Osteoblast (primary cell): ENCODE results near the gene CA5A. TPM values are rescaled to one million over a fixed set of nuclear protein-coding genes. Genes with fewer than 3 reads are reported as not detected.

Source experiments
- DNase-seq: peaks from one replicate; pipeline ENCODE4 v3.0.0; 2011; ENCODE audit warnings: low spot score, mixed read lengths; ENCODE audit not compliant: insufficient read length; ENCODE audit errors: missing footprints
- H2AFZ ChIP-seq: 2 replicates; pipeline ENCODE4 v1.6.0; 2011; ENCODE audit warnings: mild to moderate bottlenecking, low read length
- H3K27ac ChIP-seq: 2 replicates; pipeline ENCODE4 v1.5.1; 2011; ENCODE audit warnings: mild to moderate bottlenecking, low read depth, low read length, moderate library complexity
- H3K27me3 ChIP-seq: 2 replicates; pipeline ENCODE4 v1.6.0; 2012; ENCODE audit warnings: mild to moderate bottlenecking, control low read depth, inconsistent platforms, low read length, moderate library complexity; ENCODE audit not compliant: insufficient read depth
- H3K36me3 ChIP-seq: 2 replicates; pipeline ENCODE4 v1.5.1; 2011; ENCODE audit warnings: mild to moderate bottlenecking, low read length, control low read depth, moderate library complexity; ENCODE audit not compliant: insufficient read depth
- H3K4me1 ChIP-seq: 2 replicates; pipeline ENCODE4 v1.5.1; 2011; ENCODE audit warnings: mild to moderate bottlenecking, low read length, control low read depth, moderate library complexity; ENCODE audit not compliant: insufficient read depth
- H3K4me2 ChIP-seq: 2 replicates; pipeline ENCODE4 v1.6.0; 2011; ENCODE audit warnings: mild to moderate bottlenecking, low read length; ENCODE audit not compliant: insufficient read depth
- H3K4me3 ChIP-seq: fragments of 200-600 bp; sonication (generic); 3 replicates; pipeline ENCODE4 v1.5.1; 2012; ENCODE audit warnings: mild to moderate bottlenecking, low read length, inconsistent platforms; ENCODE audit not compliant: insufficient read depth
- H3K79me2 ChIP-seq: 2 replicates; pipeline ENCODE4 v1.6.0; 2012; ENCODE audit warnings: mild to moderate bottlenecking, low read length, control low read depth, inconsistent platforms; ENCODE audit not compliant: insufficient read depth
- H3K9me3 ChIP-seq: 2 replicates; pipeline ENCODE4 v1.5.1; 2011; ENCODE audit warnings: low read depth, low read length, control low read depth
- H4K20me1 ChIP-seq: 2 replicates; pipeline ENCODE4 v1.6.0; 2012; ENCODE audit warnings: mild to moderate bottlenecking, low read length, control low read depth; ENCODE audit not compliant: insufficient read depth
- CTCF ChIP-seq: IDR thresholded peaks from 2 replicates; pipeline ENCODE4 v1.5.1; 2011; ENCODE audit warnings: mild to moderate bottlenecking, low read depth, low read length, moderate library complexity; ENCODE audit errors: extremely low read depth
- total RNA-seq: library from RNA; depleted of rRNA; stranded (reverse); fragments of >200 nt; gene quantifications from 2 replicates; pipeline ENCODE4 v1.2.3, GENCODE V29; 2012

Gene CA5A
- total RNA-seq, 1 donor: not detected

- H3K27ac ChIP-seq: peak overlapping the region; percentile 58
- H3K4me1 ChIP-seq: peaks cover 12% of the 10 kb centered on the region
- no peak for TF ChIP-seq CTCF
- peaks cover 62% of the 10 kb centered on the region for H3K79me2 ChIP-seq
- no peak overlapping the region for H2AFZ ChIP-seq
- peaks cover 76% of the 10 kb centered on the region for H3K36me3 ChIP-seq
- H3K9me3 ChIP-seq: no peaks in the 10 kb centered on the region
- H4K20me1 ChIP-seq: peaks cover 49% of the 10 kb centered on the region
- no peaks in the 10 kb centered on the region for H3K27me3 ChIP-seq
- DNase-seq: no peak
- H3K4me3 ChIP-seq: no peak overlapping the region
- H3K4me2 ChIP-seq: no peak overlapping the region
Observed at GRCh38 chr16:87841340-87842208, 94.8 kb downstream of the CA5A start.

GRCh38 chr16:87840271-87840978 is 95.9 kb downstream of the CA5A start:
- Histone ChIP-seq H4K20me1 (peaks cover 43% of the 10 kb centered on the region), H2AFZ (no peak overlapping the region), H3K79me2 (peaks cover 51% of the 10 kb centered on the region), H3K27ac (peak overlapping the region; percentile 58), H3K36me3 (peaks cover 75% of the 10 kb centered on the region), H3K27me3 (no peaks in the 10 kb centered on the region), H3K4me3 (no peak overlapping the region), H3K4me1 (peaks cover 12% of the 10 kb centered on the region), H3K4me2 (no peak overlapping the region), H3K9me3 (no peaks in the 10 kb centered on the region)
- no peak for TF ChIP-seq CTCF
- no peak for DNase-seq

GRCh38 chr16:87839542-87840270 is 96.6 kb downstream of the CA5A start:
- no peaks in the 10 kb centered on the region for H3K27me3 ChIP-seq
- peak overlapping the region; percentile 23 for H3K27ac ChIP-seq
- peaks cover 38% of the 10 kb centered on the region for H4K20me1 ChIP-seq
- no peak overlapping the region for H2AFZ ChIP-seq
- H3K9me3 ChIP-seq: no peaks in the 10 kb centered on the region
- H3K36me3 ChIP-seq: peaks cover 82% of the 10 kb centered on the region
- peaks cover 45% of the 10 kb centered on the region for H3K79me2 ChIP-seq
- no peak for DNase-seq
- no peak overlapping the region for H3K4me3 ChIP-seq
- peaks cover 7% of the 10 kb centered on the region for H3K4me1 ChIP-seq
- no peak for TF ChIP-seq CTCF
- no peak overlapping the region for H3K4me2 ChIP-seq
